ENCODE results near the gene CCSER1.
"Not testable (repeated sequence)": the region's sequence is repeated elsewhere in the genome, so short reads cannot be mapped to it uniquely, and the experiment has no call there.

Gene CCSER1

DNA sequence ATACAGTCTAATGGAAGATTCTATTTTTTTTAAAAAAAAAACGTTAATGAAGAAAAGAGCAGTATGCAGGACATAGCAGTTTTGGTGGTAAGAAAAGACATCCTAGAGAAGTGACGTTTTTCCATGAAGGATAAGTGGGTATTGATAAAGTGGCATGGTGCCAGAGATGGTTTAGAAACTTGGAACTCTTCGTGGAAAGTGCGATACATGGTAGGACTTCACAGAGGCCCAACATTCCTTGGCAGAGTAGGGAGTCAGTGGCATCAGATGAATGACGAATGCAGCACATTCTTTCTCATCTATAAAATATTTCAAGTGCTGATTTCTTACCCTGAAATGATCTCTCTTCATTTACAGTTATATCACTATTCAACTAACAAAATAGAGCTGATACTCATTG is 298.7 kb downstream of the CCSER1 start:
- in situ Hi-C loops (cut with MboI; ENCODE audit: low sequenced_read_pairs): no loop called here

- in situ Hi-C loops (cut with MboI; ENCODE audit: low sequenced_read_pairs): no loop called here
Measured at GRCh38 chr4:90438522-90438921, 311.3 kb downstream of the CCSER1 start.

- in situ Hi-C loops (cut with MboI; ENCODE audit: low sequenced_read_pairs): no loop called here
Measured at GRCh38 chr4:90441770-90442169, 314.6 kb downstream of the CCSER1 start.

DNA sequence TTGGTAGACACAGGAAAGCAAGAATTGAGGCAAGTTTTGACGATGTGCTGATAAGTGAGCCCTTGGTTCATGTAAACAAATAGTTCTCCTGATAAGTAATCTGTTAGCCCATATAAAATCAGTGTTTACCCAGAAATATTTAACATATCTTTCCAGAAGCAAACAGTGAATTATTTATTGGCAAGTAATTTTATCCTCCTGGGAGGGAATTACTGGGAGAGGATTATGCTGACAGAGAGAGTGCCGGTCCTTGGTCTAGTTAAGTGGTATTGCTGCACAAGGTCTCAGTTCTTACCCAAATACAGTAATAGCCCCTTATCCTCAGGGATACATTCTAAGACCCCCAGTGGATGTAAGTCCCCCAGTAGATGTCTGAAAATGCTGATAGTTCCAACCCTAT is 315.4 kb downstream of the CCSER1 start:
- in situ Hi-C loops (cut with MboI; ENCODE audit: low sequenced_read_pairs): no loop called here

DNA sequence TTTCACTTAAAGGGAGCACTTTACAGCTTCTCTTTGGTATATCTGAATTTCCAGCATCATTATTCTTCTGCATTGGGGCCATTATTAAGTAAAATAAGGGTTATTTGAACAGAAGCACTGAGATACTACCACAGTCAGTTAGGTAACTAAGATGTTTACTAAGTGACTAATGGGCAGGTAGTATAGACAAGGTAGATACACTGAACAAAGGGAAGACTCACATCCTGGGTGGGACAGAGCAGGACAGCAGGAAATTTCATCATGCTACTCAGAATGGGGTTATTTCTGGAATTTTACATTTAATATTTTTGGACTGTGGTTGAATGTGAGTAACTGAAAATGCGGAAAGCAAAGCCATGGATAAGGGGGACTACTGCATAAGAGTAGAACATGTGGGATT is 316.0 kb downstream of the CCSER1 start:
- in situ Hi-C loops (cut with MboI; ENCODE audit: low sequenced_read_pairs): no loop called here

GRCh38 chr4:90444904-90445303 is 317.7 kb downstream of the CCSER1 start:
- in situ Hi-C loops (cut with MboI; ENCODE audit: low sequenced_read_pairs): no loop called here

GRCh38 chr4:90445380-90445779 is 318.2 kb downstream of the CCSER1 start:
- in situ Hi-C loops (cut with MboI; ENCODE audit: low sequenced_read_pairs): no loop called here

GRCh38 chr4:90449626-90450025 is 322.4 kb downstream of the CCSER1 start:
- in situ Hi-C loops (cut with MboI; ENCODE audit: low sequenced_read_pairs): no loop called here

GRCh38 chr4:90456891-90457290 is 329.7 kb downstream of the CCSER1 start:
- in situ Hi-C loops (cut with MboI; ENCODE audit: low sequenced_read_pairs): no loop called here

DNA sequence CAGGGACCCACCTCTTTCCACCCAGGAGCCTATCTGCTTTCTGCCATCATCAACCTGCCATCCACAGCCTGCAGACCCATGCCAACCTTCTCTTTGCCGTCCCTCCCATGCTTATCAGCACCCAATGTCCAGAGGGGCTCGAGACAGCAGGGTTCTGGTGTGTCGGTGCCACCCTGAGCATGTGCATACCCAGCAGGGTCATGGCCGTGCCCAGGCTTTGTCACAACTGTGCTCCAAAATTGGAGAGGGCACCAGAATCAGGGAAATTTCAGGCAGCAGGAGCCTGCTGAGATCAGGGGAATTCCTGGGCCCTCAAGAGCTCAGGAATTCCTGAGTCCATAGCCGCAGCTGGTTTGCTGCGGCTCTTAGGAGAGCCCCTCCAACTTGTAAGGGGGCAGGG is 330.6 kb downstream of the CCSER1 start:
- in situ Hi-C loops (cut with MboI; ENCODE audit: low sequenced_read_pairs): no loop called here

GRCh38 chr4:90458576-90458975 is 331.4 kb downstream of the CCSER1 start:
- in situ Hi-C loops (cut with MboI; ENCODE audit: low sequenced_read_pairs): no loop called here

DNA sequence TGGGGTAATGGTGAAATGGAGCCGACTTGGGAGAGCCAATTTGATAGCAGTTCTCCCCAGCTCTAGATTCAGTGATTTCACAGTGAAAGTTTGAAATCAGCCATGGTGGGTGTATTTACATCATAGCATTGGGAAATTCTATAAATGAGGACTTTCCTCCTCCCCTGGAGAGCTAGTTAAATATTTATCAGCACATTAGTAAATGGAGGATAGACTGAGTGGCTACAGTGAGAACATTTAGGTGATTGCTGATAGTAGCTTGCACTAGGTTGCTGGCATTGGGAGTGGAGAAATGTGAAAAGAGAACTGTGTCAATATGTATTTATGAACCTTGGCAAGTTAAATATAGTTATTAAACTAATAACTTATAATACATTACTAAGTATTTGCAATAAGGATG is 347.3 kb downstream of the CCSER1 start:
- in situ Hi-C loops (cut with MboI; ENCODE audit: low sequenced_read_pairs): no loop called here

DNA sequence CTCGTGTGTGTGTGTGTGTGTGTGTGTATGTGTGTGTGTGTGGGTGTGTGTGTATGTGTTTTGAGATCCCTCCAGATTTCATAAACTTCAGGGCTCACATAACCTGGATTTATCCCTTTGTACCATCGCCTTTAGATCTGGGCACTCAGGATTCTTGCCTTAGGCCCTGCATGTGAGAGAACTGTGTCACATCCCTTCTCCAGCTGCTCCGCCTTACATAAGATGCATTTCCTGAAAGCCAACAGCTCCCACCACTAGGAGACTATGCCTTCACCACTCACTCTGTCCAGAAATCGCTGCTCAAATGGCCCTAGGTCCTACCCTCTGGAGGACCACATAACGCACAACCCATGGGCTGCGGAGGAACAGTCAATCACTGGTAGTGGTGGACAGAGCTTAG is 348.8 kb downstream of the CCSER1 start:
- in situ Hi-C loops (cut with MboI; ENCODE audit: low sequenced_read_pairs): no loop called here

- in situ Hi-C loops (cut with MboI; ENCODE audit: low sequenced_read_pairs): no loop called here
Measured at GRCh38 chr4:90476586-90476985, 349.4 kb downstream of the CCSER1 start.

- in situ Hi-C loops (cut with MboI; ENCODE audit: low sequenced_read_pairs): not testable (repeated sequence)
Measured at GRCh38 chr4:90484894-90485293, 357.7 kb downstream of the CCSER1 start.

DNA sequence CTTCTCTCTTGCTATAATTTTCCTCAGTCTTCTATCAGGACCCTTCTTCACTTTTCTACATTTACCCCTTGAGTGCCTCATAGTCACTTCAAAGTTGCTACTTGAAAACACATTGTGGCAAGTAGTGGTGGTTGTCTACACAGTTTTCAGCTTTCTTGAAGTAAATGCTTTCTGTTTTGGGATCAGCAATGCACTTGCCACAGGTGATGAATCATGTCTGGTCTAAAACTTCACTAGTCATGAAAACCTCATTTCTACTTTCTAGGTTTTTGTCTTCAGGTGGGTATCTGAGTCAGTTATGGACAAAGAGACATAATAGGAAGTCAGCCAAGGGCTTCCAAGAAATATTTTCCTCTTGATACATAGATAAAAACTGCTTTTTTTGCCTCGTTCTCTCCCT is 359.2 kb downstream of the CCSER1 start:
- in situ Hi-C loops (cut with MboI; ENCODE audit: low sequenced_read_pairs): no loop called here

GRCh38 chr4:90495211-90495610 is 368.0 kb downstream of the CCSER1 start:
- in situ Hi-C loops (cut with MboI; ENCODE audit: low sequenced_read_pairs): no loop called here

DNA sequence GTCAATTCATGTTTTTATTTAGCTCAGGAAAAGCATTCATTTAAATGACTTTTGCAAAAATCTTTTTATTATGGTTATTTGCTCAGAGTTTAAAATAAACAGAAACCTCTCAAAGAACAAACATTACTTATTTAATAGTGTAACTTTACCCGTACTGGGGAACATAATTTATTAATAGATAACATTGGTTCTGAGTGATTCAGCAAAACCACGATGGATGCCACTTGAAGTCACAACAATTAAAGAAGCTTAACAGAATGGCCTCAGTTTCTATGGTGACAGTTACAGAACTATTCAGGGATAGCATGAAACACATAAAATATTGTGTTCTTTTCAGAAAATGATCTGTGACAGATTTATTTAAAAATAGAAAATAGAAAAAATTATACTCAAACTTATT is 368.7 kb downstream of the CCSER1 start:
- in situ Hi-C loops (cut with MboI; ENCODE audit: low sequenced_read_pairs): no loop called here

- in situ Hi-C loops (cut with MboI; ENCODE audit: low sequenced_read_pairs): no loop called here
Measured at GRCh38 chr4:90498175-90498574, 371.0 kb downstream of the CCSER1 start.

- in situ Hi-C loops (cut with MboI; ENCODE audit: low sequenced_read_pairs): no loop called here
Measured at GRCh38 chr4:90503677-90504076, 376.5 kb downstream of the CCSER1 start.

- in situ Hi-C loops (cut with MboI; ENCODE audit: low sequenced_read_pairs): no loop called here
Measured at GRCh38 chr4:90515191-90515590, 388.0 kb downstream of the CCSER1 start.

DNA sequence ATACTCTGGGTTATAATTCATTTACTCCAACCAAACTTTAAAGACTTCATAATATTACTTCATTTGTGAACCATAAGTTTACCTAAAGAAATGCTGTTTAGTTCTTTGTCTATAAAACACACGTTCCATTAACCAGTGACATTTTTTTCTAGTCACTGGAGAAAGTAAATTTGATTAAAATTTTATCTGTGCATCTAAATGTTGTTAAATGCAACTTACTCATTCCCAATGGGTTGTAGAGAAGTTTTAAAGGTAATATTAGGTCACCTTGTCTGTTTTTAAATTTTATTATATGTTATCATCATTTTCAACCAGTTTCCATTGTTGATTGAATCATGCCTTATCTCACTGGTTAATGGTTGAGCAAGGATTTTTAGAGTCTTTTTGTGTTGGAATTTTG is 401.4 kb downstream of the CCSER1 start:
- in situ Hi-C loops (cut with MboI; ENCODE audit: low sequenced_read_pairs): no loop called here

GRCh38 chr4:90536408-90536807 is 409.2 kb downstream of the CCSER1 start:
- in situ Hi-C loops (cut with MboI; ENCODE audit: low sequenced_read_pairs): no loop called here

- in situ Hi-C loops (cut with MboI; ENCODE audit: low sequenced_read_pairs): no loop called here
Measured at GRCh38 chr4:90537491-90537890, 410.3 kb downstream of the CCSER1 start.
